Stimulated activated CD8-positive, alpha-beta memory T cell treated with anti-CD3 and anti-CD28 coated beads, Interleukin-15, amount 100 ng/mL, for 24 hours (primary cell): ENCODE results near the gene CUX1.
"Not testable (repeated sequence)": the region's sequence is repeated elsewhere in the genome, so short reads cannot be mapped to it uniquely, and the experiment has no call there.

Experiments
- DNase-seq: peaks from one replicate; pipeline ENCODE4 v3.0.0-alpha.2; 2020; ENCODE audit warnings: low read depth

Gene CUX1

DNA sequence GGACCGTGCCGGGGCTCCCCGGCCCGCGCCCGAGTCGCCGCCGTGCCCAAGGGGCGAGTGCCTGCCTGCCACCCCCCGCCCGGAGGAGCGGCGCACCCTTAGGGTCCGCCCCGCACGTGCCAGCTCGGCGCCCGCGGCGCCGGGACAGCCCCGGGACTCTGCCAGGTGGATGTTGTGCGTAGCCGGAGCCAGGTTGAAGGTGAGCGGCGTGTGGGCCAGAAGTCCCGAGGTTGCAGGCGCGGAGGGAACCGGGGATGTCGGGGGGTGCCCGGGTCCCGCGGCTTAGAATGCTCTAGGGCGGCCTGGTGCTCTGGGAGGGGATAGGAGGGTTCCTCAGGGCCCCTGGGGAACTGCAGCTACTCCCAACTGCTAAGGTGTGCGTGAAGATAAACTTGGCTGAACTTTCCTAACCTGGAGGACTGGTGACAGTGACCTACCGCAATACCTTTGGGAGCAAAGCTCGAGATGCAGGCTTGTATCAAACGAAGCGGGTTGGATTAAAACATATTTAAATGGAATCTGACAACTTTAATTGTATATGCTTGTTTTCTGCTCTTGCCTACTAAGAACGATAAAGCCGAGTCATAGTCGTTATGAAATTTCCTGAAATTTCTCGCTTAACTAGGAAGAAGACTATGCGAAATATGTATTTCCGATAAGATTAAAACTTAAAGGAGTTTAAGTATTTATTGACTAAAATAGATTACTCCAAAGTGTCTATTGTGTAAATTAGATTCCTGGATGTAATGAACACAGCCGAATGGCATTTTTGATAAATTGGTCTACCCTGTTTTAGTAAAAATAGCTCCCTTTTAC lies at the start of gene CUX1:
CUX1 (plus strand) TSS at position 156 of the 816 bp plus-strand sequence; CDS start at position 170, 14 bp downstream.
- DNase-seq = no peak

- no peak for DNase-seq
These were observed 49.1 kb upstream of the CUX1 start for GRCh38 chr7:101768280-101768679.

- no peak for DNase-seq
These were observed 47.0 kb upstream of the CUX1 start for GRCh38 chr7:101770466-101770865.

- no peak for DNase-seq
These were observed 44.8 kb upstream of the CUX1 start for GRCh38 chr7:101772508-101773211.

- DNase-seq = no peak
These were observed 42.2 kb upstream of the CUX1 start for GRCh38 chr7:101775181-101775580.

DNA sequence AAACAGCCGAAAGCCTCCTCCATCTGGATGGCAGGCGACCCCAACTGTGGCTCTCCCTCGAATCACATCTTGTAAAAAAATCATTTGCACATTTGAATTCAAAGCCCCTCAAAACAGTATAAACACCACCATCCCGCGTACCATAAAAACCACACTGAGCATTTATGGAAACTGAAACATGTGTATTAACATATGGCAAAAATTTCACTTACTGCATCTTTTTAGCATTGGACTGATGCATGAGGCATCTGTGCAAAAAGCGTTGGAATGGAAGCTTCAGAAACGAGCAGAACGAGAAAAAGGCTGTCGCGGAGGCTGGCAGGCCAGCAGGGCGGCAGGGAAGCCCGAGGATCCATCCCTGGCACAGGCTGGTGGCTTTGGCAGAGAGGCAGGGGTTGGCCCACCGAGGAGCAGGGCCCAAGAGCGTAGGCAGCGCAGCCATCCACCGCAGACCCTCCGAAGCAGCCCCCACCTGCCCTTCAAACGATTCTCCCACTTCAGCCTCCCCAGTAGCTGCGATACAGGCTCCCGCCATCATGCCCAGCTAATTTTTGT lies 39.3 kb upstream of the CUX1 start:
- no peak for DNase-seq

GRCh38 chr7:101779267-101779666 lies 38.2 kb upstream of the CUX1 start:
- DNase-seq = no peak

DNA sequence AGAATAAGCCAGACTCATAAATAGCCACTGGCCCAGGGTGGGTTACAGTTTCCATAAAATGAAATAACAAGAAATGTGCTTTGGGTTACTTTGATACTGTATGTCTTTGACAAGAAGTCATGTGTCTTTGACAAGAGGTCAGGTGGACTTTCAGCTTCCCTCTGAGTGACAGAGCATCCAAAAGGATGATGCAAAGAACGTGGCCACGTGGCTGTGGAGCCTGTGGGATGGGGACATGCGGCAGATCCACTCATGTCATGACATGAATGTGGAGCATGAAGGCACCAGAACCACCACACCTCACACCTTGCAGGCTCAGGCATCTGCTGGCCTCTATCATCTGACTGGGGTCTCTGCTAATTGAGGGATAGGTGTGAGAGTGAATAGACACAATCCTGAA lies 37.1 kb upstream of the CUX1 start:
- DNase-seq = no peak

DNA sequence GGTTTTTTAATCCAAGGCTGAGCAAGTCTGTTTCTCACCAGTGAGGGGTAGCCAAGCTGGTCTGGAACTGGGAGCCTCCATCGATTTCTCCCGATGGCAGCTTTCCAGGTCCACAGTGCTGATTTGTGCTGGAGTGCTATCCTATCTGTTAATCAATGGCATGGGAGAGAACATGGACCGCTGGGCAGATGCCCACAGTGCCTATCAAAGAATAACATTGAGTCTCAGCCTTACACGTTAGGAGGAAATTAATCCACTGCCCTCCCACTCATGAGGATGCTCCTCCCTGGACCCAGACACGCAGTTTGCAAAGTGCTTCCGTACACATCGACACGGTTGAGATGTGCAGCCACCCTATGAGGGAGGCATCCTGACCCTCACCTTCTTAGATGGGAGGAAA lies 36.0 kb upstream of the CUX1 start:
- no peak for DNase-seq

- no peak for DNase-seq
These were observed 35.0 kb upstream of the CUX1 start for GRCh38 chr7:101782476-101782875.

- no peak for DNase-seq
These were observed 34.5 kb upstream of the CUX1 start for GRCh38 chr7:101782896-101783295.

DNA sequence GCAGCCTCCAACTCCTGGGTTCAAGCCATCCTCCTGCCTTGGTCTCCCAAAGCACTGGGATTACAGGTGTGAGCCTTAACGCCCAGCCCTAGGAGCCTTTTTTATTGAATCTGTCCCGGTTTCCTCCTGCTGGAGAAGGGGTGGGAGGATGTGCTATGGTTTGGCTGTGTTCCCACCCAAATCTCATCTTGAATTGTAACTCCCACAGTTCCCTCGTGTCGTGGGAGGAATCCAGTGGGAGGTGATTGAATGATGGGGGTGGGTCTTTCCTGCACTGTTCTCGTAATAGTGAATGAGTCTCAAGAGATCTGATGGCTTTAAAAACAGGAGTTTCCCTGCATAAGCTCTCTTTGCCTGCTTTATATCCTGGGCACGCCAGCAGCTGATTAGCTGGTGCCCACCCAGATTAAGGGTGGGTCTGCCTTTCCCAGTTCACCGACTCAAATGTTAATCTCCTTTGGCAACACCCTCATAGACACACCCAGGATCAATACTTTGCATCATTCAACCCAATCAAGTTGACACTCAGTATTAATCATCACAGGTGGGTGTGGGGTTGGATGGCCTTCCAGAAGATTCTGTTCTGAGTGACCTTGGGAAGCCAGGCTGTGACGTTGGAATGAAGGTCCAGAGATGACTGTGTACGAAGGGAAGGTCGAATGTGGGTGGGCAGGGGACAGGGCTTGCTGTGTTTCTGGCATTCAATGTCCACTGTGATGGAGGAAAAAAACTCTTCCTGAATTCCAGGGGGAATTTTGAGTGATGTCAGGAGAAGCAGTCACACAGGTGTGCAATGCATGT lies 33.8 kb upstream of the CUX1 start:
- DNase-seq = no peak

DNA sequence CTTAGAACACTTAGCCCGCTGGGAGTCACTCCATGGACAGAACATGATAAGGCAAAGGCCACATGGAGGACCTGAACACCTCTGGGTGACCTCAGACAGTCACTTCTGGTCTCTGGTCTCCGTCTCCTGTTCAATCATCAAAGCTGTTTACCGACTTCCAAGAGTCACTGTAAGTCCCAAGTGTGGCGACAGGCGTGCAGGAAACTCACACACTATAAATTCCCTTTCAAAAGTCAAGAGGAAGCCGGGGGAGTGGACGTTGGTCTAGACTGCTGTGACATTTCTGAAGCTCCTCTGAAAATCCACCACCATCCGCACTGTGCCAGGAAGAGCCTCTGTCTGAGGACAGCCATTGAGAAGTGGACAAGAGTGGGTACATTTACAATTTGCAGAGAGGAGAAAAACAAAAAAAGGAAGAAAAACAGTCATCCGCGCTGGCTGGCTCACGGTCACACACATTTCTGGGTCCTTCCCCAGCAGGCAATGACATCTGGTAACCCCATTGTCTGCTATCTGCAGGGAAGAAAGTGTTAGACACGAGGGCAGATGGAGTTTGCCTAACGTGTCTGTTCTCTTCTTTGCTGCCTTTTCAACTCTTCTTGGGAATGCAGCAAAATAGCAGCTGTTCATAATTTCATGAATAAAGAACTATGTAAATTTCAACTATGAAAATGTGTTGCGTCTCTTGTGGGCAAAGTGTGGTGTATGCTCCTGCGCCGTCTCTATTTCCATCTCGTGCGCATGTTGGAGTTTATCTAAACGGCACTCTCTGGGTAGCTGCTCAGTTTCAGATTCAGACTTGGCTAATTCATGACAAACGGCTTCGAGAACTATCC lies 32.9 kb upstream of the CUX1 start:
- DNase-seq = no peak

DNA sequence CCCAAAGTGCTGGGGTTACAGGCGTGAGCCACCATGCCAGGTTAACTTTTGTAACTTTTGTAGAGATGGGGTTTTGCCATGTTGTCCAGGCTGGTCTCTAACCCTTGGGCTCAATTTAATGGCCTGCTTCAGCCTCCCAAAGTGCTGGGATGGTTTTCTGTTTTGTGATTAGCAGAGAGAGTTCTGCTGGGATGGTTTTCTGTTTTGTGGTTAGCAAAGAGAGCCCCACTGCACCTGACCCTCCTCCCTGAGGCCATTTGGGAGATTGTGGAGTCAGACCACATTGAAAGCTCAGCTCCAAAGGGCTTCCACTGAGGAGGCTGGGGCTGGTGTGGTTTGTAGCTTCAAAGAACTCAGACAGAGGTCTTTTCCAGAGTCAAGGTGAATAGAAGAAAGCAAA lies 29.6 kb upstream of the CUX1 start:
- no peak for DNase-seq

- no peak for DNase-seq
These were observed 28.9 kb upstream of the CUX1 start for GRCh38 chr7:101788517-101788916.

DNA sequence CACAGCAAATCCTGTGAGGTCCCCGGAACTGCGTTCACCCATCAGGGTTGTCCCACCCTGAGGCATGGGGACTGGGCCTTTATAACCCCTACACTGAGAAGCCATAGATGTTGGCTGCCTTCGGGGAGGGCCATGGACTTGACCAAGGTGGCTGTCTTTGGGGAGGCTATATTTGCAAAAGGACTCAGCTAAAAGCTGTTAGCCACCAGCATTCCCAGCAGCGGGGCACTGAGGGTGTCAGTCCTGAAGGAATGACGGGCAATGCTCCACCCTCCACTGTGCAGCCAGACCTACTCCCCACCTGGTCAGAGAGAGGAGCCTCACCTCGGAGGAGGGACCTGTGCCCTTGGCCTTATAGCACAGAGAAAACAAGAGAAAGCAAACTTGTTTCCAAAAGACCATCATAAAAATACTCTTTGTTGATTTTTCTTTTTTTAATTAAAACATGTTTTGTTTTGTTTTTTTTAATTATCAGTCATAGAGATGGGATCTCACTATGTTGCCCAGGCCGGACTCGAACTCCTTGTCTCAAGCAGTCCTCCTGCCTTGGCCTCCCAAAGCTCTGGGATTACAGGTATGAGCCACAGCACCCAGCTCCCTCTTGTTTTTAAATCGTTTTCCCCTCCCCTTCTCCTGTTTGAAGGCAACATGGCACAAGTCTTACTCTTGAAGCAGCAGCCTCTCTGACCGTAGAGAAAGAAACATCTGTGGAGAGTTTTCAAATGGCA lies 26.7 kb upstream of the CUX1 start:
- DNase-seq = no peak

- DNase-seq = no peak
These were observed 25.3 kb upstream of the CUX1 start for GRCh38 chr7:101792051-101792681.

DNA sequence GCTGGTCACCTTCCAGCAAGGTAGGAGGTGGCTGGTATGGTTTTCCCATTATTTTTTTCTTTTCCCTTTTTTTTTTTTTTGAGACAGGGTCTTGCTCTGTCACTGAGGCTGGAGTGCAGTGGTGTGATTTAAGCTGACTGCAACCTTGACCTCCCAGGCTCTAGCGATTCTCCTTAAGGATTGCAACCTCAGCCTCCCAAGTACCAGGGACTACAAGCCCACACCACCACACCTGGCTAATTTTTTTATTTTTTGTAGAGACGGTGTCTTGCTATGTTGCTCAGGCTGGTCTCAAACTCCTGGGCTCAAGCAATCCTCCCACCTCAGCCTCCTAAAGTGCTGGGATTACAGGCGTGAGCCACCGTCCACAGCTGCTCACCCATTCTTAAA lies 24.7 kb upstream of the CUX1 start:
- not testable (repeated sequence) for DNase-seq

- DNase-seq = no peak
These were observed 22.0 kb upstream of the CUX1 start for GRCh38 chr7:101795461-101795860.

DNA sequence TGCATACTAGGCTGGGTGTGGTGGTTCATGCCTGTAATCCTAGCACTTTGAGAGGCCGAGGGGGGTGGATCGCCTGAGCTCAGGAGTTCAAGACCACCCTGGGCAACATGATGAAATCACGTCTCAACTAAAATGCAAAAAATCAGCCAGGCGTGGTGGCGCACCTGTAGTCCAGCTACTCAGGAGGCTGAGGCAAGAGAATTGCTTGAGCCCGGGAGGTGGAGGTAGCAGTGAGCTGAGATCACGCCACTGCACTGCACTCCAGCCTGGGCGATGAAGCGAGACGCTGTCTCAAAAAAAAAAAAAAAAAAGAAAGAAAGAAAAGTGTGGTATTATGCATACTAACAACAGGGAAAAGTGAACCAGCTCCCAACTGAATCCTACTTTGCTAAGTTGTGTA lies 19.3 kb upstream of the CUX1 start:
- DNase-seq = not testable (repeated sequence)
